GM12865 (cell line): ENCODE measurements around the gene ELP1.
"Not testable (repeated sequence)": the region's sequence is repeated elsewhere in the genome, so short reads cannot be mapped to it uniquely, and the experiment has no call there.

Source experiments
- DNase-seq: peaks from one replicate; pipeline ENCODE4 v3.0.0; 2010; ENCODE audit warnings: low read depth
- H3K4me3 ChIP-seq: 2 replicates; pipeline ENCODE4 v1.5.1; 2011; ENCODE audit warnings: mild to moderate bottlenecking, low read depth, low read length, control low read depth
- TF ChIP-seq, protein P1 (sequence below): IDR thresholded peaks from 2 replicates; pipeline ENCODE4 v1.5.1; 2011; ENCODE audit warnings: low read length, control low read depth, low read depth, inconsistent platforms; ENCODE audit not compliant: insufficient read depth; ENCODE audit errors: missing control alignments

Gene ELP1

DNA sequence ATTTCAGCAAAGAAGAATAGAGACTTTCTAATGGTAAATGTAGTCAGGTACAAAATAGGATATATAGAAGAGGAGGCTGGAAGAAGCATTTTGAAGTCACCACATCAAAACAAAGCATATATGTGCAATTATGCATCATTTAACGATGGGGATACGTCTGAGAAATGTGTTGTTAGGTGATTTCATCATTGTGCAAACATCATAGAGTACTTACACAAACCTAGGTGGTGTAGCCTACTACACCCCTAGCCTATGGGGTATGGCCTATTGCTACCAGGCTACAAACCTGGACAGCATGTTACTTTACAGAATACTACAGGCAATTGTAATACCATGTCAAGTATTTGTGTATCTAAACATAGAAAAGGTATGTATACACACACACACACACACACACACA is 28.4 kb downstream of the ELP1 start:
- DNase-seq: no peak
- TF ChIP-seq, protein P1, sequence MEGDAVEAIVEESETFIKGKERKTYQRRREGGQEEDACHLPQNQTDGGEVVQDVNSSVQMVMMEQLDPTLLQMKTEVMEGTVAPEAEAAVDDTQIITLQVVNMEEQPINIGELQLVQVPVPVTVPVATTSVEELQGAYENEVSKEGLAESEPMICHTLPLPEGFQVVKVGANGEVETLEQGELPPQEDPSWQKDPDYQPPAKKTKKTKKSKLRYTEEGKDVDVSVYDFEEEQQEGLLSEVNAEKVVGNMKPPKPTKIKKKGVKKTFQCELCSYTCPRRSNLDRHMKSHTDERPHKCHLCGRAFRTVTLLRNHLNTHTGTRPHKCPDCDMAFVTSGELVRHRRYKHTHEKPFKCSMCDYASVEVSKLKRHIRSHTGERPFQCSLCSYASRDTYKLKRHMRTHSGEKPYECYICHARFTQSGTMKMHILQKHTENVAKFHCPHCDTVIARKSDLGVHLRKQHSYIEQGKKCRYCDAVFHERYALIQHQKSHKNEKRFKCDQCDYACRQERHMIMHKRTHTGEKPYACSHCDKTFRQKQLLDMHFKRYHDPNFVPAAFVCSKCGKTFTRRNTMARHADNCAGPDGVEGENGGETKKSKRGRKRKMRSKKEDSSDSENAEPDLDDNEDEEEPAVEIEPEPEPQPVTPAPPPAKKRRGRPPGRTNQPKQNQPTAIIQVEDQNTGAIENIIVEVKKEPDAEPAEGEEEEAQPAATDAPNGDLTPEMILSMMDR: no peak
- no peak overlapping the region for H3K4me3 ChIP-seq

DNA sequence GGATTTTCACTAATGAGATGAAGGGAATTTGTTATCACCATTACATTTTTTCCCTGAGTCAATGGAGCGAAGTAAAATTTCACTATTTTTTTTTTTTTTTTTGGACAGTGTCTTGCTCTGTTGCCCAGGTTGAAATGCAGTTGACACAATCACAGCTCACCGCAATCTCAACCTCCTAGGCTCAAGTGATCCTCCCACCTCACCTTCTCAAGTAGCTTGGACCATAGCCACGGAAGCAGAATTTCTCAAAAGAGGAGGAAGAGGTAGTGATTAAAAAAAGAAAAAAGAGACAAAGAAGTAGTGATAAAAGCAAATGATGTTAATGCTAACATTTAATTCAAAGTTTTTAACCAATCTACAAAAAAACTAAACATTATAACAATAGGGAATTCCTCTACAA is 29.8 kb downstream of the ELP1 start:
- DNase-seq: no peak

DNA sequence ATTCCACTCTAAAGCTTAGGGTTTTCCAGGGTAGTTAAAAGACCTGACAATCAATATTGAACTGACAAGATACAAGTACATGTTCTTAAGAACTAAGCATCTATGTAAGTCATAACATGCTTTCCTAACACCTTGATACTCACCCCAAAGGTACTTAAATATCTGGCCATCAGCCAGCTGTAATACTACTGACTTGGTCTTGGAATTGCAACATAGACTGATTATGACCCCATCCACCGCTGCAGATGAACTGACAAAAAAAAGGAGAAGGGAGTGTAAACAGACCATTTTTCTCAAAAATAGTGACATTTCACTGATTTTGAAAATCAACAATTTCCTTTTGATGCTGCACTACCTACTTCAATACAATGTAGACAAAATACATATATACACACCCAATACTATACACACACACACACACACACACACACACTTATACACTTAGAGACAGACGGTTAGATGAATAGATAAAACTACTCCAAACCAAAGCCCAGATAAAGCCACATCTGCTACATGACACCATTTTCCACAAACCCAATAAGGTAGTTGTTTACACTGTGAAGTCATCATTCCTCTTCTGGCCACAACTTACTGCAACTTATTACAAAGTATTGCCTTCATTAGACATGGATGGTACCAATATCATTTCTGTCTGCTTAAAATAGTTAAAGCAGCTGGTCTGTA is 30.4 kb downstream of the ELP1 start:
- no peak overlapping the region for H3K4me3 ChIP-seq
- TF ChIP-seq, protein P1: no peak
- DNase-seq: no peak

More for the DNA sequence above, 29.8 kb downstream of the ELP1 start:
- no peak overlapping the region for H3K4me3 ChIP-seq
- TF ChIP-seq, protein P1: no peak

DNA sequence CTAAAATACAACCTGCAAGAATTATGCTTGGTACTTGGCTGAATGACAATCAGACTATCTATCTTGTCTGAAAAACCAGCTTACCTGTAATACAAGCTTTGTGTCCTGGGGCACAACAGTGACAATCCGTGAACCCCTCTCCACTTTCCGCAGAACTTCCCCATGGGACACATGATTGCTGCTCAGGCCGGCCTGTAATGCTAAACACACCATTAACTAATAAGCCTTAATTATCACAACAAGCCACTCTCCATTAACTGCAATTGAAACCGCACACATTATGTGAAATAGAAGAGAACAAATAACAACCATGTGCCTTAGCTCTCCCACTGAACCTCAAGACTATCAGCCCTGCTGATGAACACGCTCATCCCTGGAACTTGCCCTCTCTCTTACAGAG is 33.7 kb downstream of the ELP1 start:
- H3K4me3 ChIP-seq: no peak overlapping the region
- TF ChIP-seq, protein P1: no peak
- DNase-seq: no peak

DNA sequence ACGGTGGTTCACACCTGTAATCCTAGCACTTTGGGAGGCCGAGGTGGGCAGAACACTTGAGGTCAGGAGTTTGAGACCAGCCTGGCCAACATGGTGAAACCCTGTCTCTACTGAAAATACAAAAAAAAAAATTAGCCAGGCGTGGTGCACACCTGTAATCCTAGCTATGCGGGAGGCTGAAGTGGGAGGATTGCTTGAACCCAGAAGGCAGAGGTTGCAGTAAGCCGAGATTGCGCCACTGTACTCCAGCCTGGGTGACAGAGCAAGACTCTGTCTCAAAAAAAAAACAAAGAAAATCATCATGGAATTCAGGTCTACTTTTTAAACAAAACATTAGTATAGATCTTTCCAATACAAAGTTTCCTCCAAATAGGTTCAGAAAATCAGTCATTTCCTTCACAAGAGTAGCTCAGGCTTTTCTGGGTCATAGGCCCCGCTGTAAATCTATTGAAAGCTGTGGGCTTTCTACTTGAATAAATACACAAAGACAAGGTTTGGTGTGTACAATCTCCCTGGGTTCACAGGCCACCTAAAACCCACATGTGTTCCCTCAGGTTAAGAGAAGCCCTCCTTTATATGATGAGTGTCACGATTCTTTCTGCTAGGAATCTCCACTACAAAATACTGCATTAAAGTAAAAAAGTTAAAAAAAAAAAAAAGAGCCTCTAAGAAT is 34.8 kb downstream of the ELP1 start:
- H3K4me3 ChIP-seq, DNase-seq: not testable (repeated sequence)

DNA sequence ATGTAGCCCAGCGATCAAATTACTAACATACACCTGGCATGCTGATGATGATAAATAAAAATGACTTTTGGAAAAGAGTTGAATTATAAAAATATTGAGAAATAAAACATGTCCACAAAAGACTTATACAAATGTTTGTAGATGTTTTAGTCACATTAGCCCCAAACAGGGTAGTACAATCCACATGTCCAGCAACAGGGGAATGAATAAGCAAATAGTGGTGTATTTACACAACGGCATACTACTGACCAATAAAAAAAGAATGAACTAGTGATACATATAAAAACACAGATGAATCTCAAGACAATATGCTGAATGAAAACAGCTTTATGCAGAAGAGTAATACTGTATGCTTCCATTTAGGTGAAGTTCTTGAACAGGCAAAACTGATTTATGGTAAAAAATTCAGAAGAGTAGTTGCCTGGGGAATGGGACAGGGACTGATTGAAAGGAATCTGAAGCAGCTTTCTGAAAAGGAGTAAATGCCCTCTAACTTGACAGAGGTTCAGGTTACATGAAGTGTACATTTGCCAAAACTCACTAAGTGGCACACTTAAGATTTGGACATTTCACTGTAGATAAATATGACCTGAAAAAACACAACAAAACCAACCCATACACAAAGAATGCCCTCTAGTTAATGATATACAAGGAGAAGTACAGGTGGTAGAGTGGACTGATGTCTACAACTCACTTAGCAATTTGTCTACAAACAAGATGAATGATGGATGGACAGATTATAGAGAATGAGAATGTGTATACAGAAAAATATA is 36.4 kb downstream of the ELP1 start:
- H3K4me3 ChIP-seq: no peak overlapping the region
- TF ChIP-seq, protein P1: no peak
- no peak for DNase-seq
